ENCODE data around the gene ZNF575. TPM values are rescaled to one million over a fixed set of nuclear protein-coding genes. Genes with fewer than 3 reads are reported as not detected.
A peak's percentile ranks its signal among the peaks of the same experiment; 100 is the strongest.

ZNF575 gene
- total and polyA plus RNA-seq, 2 donors from 2014 or later, result 2.8 to 3.1 TPM

- DNase-seq (peak in 1 of 5 donors; percentile 30), FAIRE-seq (no peak)
- no peaks in the 10 kb centered on the region for H3K4me1 ChIP-seq (ENCODE audit: control insufficient read depth in 2 of 3, insufficient read depth in 2 of 3, low read depth in 1 of 3, low read length in 3 of 3)
- H3K36me3 ChIP-seq (ENCODE audit: control insufficient read depth in 2 of 3, insufficient read depth in 3 of 3, low read length in 3 of 3), result peaks cover 5 to 24% (median 11%) of the 10 kb centered on the region in 3 donors
- intact Hi-C loops (cut with DNase I), result no loop called here
- no peak overlapping the region for H3K27ac ChIP-seq (ENCODE audit: low read depth in 2 of 2, low read length in 2 of 2)
- no peak for TF ChIP-seq CTCF (IDR thresholded peaks at IDR 0.05; ENCODE audit: borderline replicate concordance, extremely low read depth, insufficient read depth)
- H3K9ac ChIP-seq (ENCODE audit: low read length in 3 of 3), result no peak overlapping the region
- H3K9me3 ChIP-seq (ENCODE audit: control insufficient read depth in 2 of 3, insufficient read depth in 1 of 3, low read length in 3 of 3), result no peaks in the 10 kb centered on the region
- H3K27me3 ChIP-seq (ENCODE audit: control insufficient read depth, insufficient read depth, low read length), result no peaks in the 10 kb centered on the region
- H3K4me3 ChIP-seq (ENCODE audit: low read length in 3 of 3), result no peak overlapping the region
These were observed 19.6 kb downstream of the ZNF575 start for GRCh38 chr19:43552616-43553015.

- H3K9me3 ChIP-seq (ENCODE audit: control insufficient read depth in 2 of 3, insufficient read depth in 1 of 3, low read length in 3 of 3), result no peaks in the 10 kb centered on the region
- no peak overlapping the region for H3K27ac ChIP-seq (ENCODE audit: low read depth in 2 of 2, low read length in 2 of 2)
- H3K36me3 ChIP-seq (ENCODE audit: control insufficient read depth in 2 of 3, insufficient read depth in 3 of 3, low read length in 3 of 3), result peaks cover 5 to 29% (median 11%) of the 10 kb centered on the region in 3 donors
- no peak overlapping the region for H3K4me3 ChIP-seq (ENCODE audit: low read length in 3 of 3)
- TF ChIP-seq CTCF (IDR thresholded peaks at IDR 0.05; ENCODE audit: borderline replicate concordance, extremely low read depth, insufficient read depth), result no peak
- peak in 1 of 5 donors; percentile 7 for DNase-seq
- no peaks in the 10 kb centered on the region for H3K4me1 ChIP-seq (ENCODE audit: control insufficient read depth in 2 of 3, insufficient read depth in 2 of 3, low read depth in 1 of 3, low read length in 3 of 3)
- FAIRE-seq, result no peak
- no peaks in the 10 kb centered on the region for H3K27me3 ChIP-seq (ENCODE audit: control insufficient read depth, insufficient read depth, low read length)
- no peak overlapping the region for H3K9ac ChIP-seq (ENCODE audit: low read length in 3 of 3)
- intact Hi-C loops (cut with DNase I), result no loop called here
These were observed 20.7 kb downstream of the ZNF575 start for GRCh38 chr19:43553656-43554055.

- Histone ChIP-seq H3K27me3 (ENCODE audit: control insufficient read depth, insufficient read depth, low read length) (no peaks in the 10 kb centered on the region), H3K36me3 (ENCODE audit: control insufficient read depth in 2 of 3, insufficient read depth in 3 of 3, low read length in 3 of 3) (peaks cover 5 to 29% (median 11%) of the 10 kb centered on the region in 3 donors), H3K27ac (ENCODE audit: low read depth in 2 of 2, low read length in 2 of 2) (no peak overlapping the region), H3K9ac (ENCODE audit: low read length in 3 of 3) (no peak overlapping the region), H3K4me1 (ENCODE audit: control insufficient read depth in 2 of 3, insufficient read depth in 2 of 3, low read depth in 1 of 3, low read length in 3 of 3) (no peaks in the 10 kb centered on the region), H3K9me3 (ENCODE audit: control insufficient read depth in 2 of 3, insufficient read depth in 1 of 3, low read length in 3 of 3) (no peaks in the 10 kb centered on the region), H3K4me3 (ENCODE audit: low read length in 3 of 3) (no peak overlapping the region)
- no peak for TF ChIP-seq CTCF (IDR thresholded peaks at IDR 0.05; ENCODE audit: borderline replicate concordance, extremely low read depth, insufficient read depth)
- FAIRE-seq (no peak), DNase-seq (peak in 1 of 5 donors; percentile 45)
- intact Hi-C loops (cut with DNase I), result no loop called here
These were observed 21.4 kb downstream of the ZNF575 start for GRCh38 chr19:43554317-43554895.
